GM19240 (cell line): Measurements from ENCODE around the gene LRRC3.

Experiments used
- DNase-seq: peaks from one replicate; pipeline ENCODE4 v3.0.0; 2011; ENCODE audit warnings: low spot score; ENCODE audit not compliant: insufficient read length

Gene LRRC3

GRCh38 chr21:44423941-44424607 lies 31.2 kb upstream of the LRRC3 start:
- no peak for DNase-seq

DNA sequence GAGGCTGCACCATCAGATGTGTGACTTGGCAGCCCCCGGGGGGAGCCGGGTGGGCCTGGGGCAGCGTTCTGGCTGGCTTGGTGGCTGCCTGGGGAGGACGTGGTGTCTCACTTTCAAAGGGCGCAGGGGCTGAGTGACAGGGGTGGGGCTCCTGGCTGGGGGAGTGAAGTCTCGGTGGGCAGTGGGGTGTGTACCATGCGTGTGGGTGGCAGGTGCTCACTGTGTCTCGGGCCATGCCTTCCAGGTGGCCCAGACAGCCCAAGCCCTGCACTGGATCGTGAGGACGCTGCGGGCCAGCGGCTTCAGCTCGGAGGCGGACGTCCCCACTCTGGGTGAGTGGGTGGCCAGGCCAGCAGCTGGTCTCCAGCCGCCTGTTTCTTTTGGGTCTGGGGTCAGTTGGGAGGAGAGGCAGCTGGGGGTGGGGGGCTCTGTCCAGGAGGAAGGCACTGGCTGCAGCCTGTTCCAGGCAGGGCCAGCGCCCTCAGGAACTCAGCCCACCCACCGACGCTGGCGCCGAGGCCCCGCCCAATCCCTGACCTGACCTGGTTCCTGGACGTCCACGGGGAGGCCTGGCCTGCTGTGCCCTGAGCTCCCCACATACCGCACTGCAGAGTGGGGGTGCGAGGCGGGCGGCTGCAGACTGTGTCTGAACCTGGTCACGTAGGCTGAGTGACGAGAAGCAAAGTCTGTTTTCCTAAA lies 30.6 kb upstream of the LRRC3 start:
- no peak for DNase-seq

DNA sequence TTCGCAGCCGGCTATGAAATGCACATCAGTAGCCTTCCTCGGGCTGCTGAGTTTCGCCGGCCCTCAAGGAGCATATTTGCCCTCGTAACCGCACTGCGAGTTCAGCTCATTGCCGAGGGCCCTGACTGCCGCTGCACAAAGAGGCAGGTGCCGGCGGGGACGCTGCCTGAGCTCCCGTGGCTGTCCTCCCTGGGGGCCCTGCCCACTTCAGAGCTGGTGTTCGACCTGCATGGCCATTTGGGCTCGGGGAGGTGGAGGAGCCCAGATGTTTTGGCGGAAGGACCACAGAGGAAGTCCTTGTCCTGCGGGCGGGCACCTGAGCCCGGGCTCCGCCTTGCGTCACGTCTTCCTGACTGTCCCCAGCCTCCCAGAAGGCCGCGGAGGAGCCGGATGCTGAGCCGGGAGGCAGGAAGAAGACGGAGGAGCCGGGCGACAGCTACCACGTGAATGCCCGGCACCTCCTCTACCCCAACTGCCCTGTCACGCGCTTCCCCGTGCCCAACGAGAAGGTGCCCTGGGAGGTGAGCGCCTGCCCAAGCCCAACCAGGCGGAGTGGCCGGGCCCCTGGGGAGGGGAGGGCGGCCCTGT lies 29.9 kb upstream of the LRRC3 start:
- DNase-seq, result no peak

- no peak for DNase-seq
Measured at GRCh38 chr21:44425895-44426662, 29.2 kb upstream of the LRRC3 start.

DNA sequence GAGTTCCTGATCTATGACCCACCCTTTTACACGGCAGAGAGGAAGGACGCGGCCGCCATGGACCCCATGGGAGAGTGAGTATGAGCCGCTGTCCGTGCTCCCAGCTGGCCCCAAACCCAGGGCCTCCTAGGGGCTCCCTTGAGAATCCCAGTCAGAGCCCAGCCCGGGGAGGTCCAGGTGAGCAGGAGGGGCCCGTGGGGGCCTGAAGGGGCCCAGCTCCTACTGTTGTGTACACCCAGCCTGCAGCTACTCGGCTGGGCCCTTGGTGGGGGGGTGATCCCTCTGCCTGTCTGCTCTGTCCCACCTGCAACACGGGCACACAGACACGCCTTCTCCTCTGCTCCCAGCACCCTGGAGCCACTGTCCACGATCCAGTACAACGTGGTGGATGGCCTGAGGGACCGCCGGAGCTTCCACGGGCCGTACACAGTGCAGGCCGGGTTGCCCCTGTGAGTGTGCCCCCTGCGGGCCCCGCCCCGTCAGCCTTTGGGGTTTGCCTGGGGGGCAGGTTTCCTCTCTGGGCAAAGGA lies 28.6 kb upstream of the LRRC3 start:
- no peak for DNase-seq

DNA sequence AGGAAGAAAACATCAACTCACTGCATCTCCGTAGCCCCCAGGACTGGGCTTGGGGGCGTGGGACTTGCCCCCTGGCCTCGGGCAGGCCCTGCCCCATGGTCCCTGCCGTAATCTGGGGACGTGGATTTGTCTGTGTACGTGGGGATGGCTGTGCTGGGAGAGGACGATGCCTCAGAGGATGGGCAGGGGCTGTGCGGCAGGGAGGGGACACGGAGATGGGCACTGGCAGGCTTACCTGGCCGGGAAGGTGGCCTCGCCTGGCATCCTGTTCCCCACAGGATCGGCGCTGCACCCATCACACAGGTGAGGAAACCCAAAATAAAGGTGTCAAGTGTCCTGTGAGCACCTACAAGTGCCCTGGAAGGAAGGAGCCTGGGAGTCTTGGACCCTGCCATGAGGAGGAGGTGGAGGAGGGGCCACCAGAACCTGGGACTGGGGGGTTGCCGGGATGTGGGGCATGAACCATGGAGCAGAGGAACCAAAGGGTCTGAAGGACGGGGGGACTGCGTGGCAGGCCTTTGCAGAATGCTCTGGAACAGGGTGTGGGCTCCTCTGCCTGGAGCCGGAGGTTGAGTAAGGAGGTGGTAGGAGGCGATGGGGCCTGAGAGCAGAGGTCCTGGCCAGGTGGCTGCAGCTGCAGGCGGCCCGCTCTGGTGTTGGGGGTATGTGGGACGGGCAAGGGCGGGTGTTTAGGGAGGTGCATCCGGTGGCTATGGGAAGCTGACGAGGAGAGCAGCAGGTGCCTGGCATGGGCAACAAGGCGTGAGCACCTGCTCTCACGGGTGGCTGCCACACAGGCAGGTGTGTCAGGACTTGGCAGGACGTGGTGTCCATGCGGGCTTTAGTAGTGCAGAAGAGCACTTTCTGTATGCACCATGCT lies 27.8 kb upstream of the LRRC3 start:
- no peak for DNase-seq

DNA sequence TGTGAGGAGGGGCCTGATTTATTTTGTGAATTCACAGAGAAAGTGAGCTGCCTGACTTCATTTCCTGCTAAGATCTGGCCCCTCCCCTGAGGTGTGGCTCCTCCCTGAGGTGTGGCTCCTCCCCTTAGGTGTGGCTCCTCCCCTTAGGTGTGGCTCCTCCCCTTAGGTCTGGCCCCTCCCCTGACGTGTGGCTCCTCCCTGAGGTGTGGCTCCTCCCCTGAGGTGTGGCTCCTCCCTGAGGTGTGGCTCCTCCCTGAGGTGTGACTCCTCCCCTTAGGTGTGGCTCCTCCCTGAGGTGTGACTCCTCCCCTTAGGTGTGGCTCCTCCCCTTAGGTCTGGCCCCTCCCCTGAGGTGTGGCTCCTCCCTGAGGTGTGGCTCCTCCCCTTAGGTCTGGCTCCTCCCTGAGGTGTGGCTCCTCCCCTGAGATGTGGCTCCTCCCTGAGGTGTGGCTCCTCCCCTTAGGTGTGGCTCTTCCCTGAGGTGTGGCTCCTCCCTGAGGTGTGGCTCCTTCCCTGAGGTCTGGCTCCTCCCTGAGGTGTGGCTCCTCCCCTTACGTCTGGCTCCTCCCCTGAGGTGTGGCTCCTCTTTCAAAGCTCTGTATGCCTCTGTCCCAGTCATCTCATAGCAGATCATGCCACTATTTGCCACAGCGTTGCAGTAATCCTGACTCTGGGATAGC lies 26.9 kb upstream of the LRRC3 start:
- no peak for DNase-seq

GRCh38 chr21:44429894-44430293 lies 25.4 kb upstream of the LRRC3 start:
- no peak for DNase-seq

- DNase-seq, result no peak
Measured at GRCh38 chr21:44431300-44431699, 24.0 kb upstream of the LRRC3 start.

- DNase-seq, result no peak
Measured at GRCh38 chr21:44432841-44433790, 22.2 kb upstream of the LRRC3 start.

- no peak for DNase-seq
Measured at GRCh38 chr21:44433791-44434567, 21.3 kb upstream of the LRRC3 start.

DNA sequence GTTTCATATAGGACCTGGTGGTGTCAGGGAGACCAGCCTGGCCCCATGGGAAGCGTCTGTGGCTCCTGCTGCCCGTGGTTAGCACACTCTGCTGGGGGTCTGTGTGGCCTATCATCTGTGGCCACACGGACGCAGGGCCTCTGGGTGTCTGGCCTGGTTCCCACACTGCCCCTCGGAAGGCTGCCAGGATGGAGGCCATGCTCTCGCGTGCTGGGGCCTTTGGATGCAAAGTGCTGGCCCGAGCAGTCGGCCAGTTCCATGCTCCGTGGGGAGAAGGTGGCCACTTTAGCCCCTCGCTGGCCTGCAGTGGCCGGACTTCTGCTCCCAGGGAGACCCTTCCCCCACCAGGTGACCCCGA lies 20.8 kb upstream of the LRRC3 start:
- no peak for DNase-seq

- no peak for DNase-seq
Measured at GRCh38 chr21:44434936-44435635, 20.2 kb upstream of the LRRC3 start.

DNA sequence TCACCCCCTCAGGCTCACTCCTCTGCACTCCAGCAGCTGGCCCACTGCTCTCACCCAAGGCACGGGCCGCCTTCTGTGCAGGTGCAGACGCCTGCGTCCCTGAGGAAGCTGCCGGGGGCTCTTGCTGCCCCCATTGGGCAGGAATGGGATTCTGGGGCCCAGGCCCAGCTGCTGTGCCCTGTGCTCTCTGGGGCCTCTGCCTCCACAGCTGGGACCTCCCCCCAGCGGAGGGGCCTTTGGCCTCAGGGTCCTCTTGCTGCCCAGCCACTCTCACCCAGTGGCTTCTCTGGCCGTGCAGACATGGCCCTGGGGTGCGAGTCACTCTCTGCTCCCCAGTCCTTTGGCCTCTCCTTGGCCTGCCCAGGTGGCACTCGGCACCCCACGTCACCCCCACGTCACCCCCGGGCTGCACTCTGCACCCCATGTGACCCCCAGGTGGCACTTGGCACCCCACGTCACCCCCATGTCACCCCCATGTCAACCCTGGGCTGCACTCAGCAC lies 19.1 kb upstream of the LRRC3 start:
- DNase-seq, result no peak

DNA sequence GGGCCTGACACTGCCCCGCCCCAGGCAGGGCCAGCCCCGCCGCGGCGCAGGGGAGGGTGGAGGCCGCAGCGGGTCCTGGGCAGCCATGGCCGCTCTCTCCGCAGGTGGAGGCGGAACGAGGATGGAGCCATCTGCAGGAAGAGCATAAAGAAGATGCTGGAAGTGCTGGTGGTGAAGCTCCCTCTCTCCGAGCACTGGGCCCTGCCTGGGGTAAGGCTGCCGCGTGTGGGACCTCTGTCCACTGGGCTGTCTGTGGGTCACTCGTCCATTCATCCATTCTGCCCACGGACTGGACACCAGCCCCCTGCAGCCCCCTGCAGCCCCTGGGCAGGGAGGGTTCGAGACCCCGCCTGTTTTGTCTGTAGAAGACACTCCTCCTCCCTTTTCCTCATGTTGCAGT lies 18.4 kb upstream of the LRRC3 start:
- no peak for DNase-seq

DNA sequence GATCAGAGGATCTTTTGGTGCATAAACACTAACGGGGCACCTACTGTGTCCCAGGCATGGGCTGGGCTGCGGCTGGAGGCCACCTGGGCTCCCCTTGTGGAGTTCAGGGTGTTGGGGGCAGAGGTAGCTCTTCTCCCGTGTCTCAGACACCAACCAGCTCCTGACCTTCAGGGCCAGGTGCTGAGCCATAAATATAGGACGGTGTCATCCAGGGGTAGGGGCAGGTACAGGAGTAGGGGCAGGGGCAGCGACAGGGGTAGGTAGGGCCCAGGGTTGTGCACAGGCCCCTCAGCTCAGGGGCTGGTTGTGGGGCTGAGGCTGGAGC lies 18.0 kb upstream of the LRRC3 start:
- DNase-seq, result no peak

DNA sequence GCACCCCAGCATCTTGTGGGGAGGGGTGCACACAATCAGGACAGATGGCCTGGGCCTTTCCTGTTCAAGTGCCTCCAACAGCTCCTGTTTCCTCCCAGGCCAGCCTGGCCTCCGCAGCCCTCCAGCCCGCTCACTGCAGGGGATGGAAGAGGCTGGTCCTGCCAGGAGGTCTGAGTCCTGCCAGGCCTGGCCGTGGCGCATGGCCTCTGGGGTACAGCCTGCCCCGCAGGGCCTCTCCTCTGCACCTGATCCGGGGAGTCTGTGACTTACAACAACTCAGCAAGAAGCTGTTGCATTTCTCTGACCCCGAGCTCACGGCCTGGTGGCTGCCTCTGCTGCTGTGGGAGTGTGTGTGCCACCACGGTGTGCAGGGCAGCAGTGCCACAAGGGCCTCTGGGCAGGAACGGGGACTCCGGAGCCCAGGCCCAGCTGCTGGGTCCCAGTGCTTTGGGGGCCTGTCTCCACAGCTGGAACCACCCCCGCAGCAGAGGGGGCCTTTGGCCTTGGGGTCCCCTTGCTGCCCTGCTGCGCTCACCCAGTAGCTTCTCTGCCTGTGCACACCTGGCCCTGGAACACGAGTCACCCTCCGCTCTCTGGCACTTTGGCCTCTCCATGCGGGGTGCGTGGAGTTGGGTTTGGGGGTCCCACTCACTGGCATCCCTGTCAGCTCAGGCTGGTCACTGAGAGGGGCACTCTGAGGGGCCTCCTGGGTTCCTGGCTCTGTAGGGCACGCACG lies 17.4 kb upstream of the LRRC3 start:
- no peak for DNase-seq
